Measurements from ENCODE around the gene FIBP.

FIBP gene

DNA sequence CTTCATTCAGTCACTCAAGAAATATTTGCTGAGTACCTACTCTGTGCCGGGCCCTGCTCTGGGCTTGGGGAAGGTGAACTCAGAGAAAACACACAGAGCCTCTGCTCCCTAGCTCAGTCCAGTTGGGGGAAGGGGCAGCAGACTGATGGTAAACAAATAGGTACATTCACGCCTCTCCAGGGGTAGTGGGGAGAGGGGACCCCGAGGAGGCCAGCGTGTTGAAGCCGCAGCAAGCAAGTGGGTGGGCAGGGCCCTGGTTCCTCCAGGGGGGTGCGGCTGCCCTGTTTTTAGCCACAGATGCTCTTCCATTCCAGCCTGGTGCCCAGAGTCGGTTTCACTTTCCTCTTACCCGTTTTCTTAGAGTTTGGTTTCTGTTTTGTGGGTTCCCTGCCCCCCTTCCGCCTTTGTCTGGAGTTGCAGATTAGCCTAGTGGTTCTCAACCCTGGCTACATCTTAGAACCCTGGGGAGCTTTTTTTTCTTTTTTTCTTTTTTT is 39.7 kb upstream of the FIBP start:
- TF ChIP-seq, protein P1, sequence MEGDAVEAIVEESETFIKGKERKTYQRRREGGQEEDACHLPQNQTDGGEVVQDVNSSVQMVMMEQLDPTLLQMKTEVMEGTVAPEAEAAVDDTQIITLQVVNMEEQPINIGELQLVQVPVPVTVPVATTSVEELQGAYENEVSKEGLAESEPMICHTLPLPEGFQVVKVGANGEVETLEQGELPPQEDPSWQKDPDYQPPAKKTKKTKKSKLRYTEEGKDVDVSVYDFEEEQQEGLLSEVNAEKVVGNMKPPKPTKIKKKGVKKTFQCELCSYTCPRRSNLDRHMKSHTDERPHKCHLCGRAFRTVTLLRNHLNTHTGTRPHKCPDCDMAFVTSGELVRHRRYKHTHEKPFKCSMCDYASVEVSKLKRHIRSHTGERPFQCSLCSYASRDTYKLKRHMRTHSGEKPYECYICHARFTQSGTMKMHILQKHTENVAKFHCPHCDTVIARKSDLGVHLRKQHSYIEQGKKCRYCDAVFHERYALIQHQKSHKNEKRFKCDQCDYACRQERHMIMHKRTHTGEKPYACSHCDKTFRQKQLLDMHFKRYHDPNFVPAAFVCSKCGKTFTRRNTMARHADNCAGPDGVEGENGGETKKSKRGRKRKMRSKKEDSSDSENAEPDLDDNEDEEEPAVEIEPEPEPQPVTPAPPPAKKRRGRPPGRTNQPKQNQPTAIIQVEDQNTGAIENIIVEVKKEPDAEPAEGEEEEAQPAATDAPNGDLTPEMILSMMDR (IDR thresholded peaks at IDR 0.05; ENCODE audit: low read depth, low read length) = no peak
- H3K4me3 ChIP-seq (replicated peaks in 1 of 2; ENCODE audit: low read depth in 2 of 2, low read length in 2 of 2) = no peak overlapping the region
- no peak for DNase-seq (ENCODE audit: low read depth in 2 of 2)

DNA sequence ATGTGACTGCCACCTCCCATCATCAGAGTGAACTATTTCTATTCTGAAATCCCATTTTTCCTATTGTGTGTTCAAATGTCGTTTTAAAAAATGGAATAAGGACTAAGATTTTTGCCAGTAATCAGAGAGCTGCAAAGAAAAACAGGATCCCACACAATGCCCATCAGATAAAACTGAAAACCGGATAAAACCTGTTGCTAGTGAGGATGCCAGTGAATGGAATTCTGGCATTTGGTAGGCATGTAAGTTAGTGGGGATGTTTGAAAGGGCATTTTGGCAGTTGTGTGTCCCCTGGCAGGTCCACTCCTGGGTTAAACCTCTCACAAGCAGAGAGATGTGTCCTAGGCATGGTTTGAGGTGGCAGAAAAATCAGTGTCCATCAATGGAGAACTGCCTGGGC is 37.1 kb upstream of the FIBP start:
- TF ChIP-seq, protein P1 (IDR thresholded peaks at IDR 0.05; ENCODE audit: low read depth, low read length) = no peak
- H3K4me3 ChIP-seq (replicated peaks in 1 of 2; ENCODE audit: low read depth in 2 of 2, low read length in 2 of 2) = no peak overlapping the region
- no peak for DNase-seq (ENCODE audit: low read depth in 2 of 2)

DNA sequence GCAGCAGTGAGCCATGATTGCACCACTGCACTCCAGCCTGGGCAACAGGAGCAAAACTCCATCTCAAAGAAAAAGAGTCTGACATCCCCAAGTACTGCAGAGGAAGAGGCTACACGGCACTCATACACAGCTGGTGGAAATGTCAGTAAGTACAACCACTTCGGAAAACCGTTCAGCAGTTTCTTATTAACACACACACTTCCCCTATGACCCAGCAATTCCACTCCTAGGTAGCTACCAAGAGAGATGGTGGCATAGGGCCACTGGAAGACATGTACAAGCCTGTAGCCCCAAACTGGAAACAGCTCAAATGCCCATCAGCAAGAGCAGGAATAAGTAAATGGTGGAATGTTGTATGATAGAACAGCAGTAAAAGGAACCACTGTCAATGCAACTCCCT is 34.3 kb upstream of the FIBP start:
- DNase-seq (ENCODE audit: low read depth in 2 of 2) = no peak
- TF ChIP-seq, protein P1 (IDR thresholded peaks at IDR 0.05; ENCODE audit: low read depth, low read length) = no peak
- H3K4me3 ChIP-seq (replicated peaks in 1 of 2; ENCODE audit: low read depth in 2 of 2, low read length in 2 of 2) = no peak overlapping the region

DNA sequence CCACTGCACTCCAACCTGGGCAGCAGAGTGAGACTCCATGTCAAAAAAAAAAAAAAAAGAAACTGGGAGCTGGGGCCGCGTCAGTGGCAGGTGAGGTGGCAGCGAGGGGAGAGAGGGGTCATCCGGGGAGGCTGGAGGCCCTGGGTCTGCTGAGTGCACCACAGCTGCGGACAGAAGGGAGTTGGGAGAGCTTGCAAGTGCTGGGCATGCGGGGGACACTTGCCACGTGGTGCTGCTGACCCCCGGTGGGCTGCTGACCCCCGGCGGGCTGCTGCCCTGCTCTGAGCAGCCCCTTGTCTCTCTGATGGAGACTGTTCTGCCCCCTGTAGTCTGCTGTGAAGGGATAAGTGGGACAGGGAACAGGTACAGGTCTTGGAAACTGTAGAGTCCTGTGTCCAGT is 33.6 kb upstream of the FIBP start:
- DNase-seq (ENCODE audit: low read depth in 2 of 2) = no peak
- TF ChIP-seq, protein P1 (IDR thresholded peaks at IDR 0.05; ENCODE audit: low read depth, low read length) = no peak
- H3K4me3 ChIP-seq (replicated peaks in 1 of 2; ENCODE audit: low read depth in 2 of 2, low read length in 2 of 2) = no peak overlapping the region

DNA sequence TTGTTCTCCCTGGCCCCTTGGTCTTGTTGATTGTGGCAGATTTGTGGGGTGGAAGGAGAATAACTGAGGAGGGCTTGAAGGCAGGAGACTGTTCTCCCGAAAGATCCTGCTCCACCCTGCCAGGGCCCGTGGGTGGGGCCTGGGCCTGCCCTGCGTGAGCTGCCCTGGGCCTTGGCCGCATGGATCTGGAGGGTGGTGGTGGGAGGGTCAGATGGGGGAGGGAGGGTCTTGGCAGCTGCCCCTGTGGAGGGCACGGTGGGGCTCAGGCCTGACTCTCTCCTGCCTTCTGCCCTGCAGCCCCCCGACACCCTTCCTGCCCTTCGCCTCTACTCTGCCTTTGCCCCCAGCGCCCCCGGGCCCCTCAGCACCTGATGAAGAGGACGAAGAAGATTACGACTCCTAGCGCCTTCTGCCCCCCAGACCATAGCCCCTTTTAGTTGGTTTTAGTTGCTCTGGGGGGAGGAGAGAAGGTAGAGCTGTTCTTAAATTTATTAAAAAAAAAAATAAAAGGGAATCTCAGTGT is 32.8 kb upstream of the FIBP start:
- peak overlapping the region; percentile 80 to 86 for H3K4me3 ChIP-seq (replicated peaks in 1 of 2; ENCODE audit: low read depth in 2 of 2, low read length in 2 of 2)
- DNase-seq (ENCODE audit: low read depth in 2 of 2) = no peak
- TF ChIP-seq, protein P1 (IDR thresholded peaks at IDR 0.05; ENCODE audit: low read depth, low read length) = no peak

DNA sequence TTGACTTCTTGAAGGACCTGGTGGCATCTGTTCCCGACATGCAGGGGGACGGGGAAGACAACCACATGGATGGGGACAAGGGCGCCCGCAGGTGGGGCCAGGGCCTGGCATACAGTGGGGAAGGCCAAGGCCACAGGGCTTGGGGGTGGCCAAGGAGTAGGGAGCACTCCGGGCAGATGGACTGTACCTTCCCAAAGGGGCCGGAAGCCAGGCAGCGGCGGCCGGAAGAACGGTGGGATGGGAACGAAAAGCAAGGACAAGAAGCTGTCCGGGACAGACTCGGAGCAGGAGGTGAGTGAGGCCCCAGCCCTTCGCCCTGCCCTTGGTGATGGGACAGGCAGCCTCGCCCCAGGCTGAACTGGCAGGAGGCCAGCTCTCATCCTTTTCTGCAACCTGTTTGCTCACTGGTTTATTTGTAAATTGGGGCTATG is 32.1 kb upstream of the FIBP start:
- no peak for DNase-seq (ENCODE audit: low read depth in 2 of 2)
- TF ChIP-seq, protein P1 (IDR thresholded peaks at IDR 0.05; ENCODE audit: low read depth, low read length) = no peak

More for the DNA sequence above, 32.1 kb upstream of the FIBP start:
- H3K4me3 ChIP-seq (replicated peaks in 1 of 2; ENCODE audit: low read depth in 2 of 2, low read length in 2 of 2) = peak overlapping the region; percentile 80 to 86
